GM12864 (cell line): Measurements from ENCODE around the gene CUL3.

Experiments
- DNase-seq: peaks from one replicate; pipeline ENCODE4 v3.0.0-alpha.2; 2011; ENCODE audit warnings: low read depth
- H3K4me3 ChIP-seq: 2 replicates; pipeline ENCODE4 v1.5.1; 2011; ENCODE audit warnings: mild to moderate bottlenecking, low read depth, low read length, control low read depth
- CTCF ChIP-seq: IDR thresholded peaks from 2 replicates; pipeline ENCODE4 v1.5.1; 2011; ENCODE audit warnings: low read depth, mild to moderate bottlenecking, moderate library complexity, low read length, control low read depth, inconsistent platforms; ENCODE audit errors: missing control alignments

Gene CUL3

GRCh38 chr2:224579411-224579810, 5.8 kb downstream of the CUL3 start:
- TF ChIP-seq CTCF: no peak
- no peak for DNase-seq
- H3K4me3 ChIP-seq: no peak overlapping the region; the same call in 1 of the 2 replicates

- no peak for TF ChIP-seq CTCF
- DNase-seq: no peak
- H3K4me3 ChIP-seq: no peak overlapping the region
Observed at GRCh38 chr2:224577541-224577940, 7.6 kb downstream of the CUL3 start.

- DNase-seq: no peak
- TF ChIP-seq CTCF: no peak
- H3K4me3 ChIP-seq: no peak overlapping the region
Observed at GRCh38 chr2:224576088-224576715, 9.0 kb downstream of the CUL3 start.

- no peak for TF ChIP-seq CTCF
- no peak for DNase-seq
- H3K4me3 ChIP-seq: no peak overlapping the region
Observed at GRCh38 chr2:224574423-224575084, 10.6 kb downstream of the CUL3 start.

- DNase-seq: no peak
- no peak for TF ChIP-seq CTCF
- H3K4me3 ChIP-seq: no peak overlapping the region
Observed at GRCh38 chr2:224573724-224574123, 11.4 kb downstream of the CUL3 start.

- DNase-seq: no peak
- no peak for TF ChIP-seq CTCF
Observed at GRCh38 chr2:224572338-224572737, 12.8 kb downstream of the CUL3 start.

More at GRCh38 chr2:224572338-224572737, 12.8 kb downstream of the CUL3 start:
- no peak overlapping the region for H3K4me3 ChIP-seq
